ENCODE results near the gene RGMA. TPM values are rescaled to one million over a fixed set of nuclear protein-coding genes. Genes with fewer than 3 reads are reported as not detected.
"Not testable (repeated sequence)": the region's sequence is repeated elsewhere in the genome, so short reads cannot be mapped to it uniquely, and the experiment has no call there.

Gene RGMA
- total RNA-seq, 2 donors from 2014 or later: 10.2 to 18.4 TPM

DNA sequence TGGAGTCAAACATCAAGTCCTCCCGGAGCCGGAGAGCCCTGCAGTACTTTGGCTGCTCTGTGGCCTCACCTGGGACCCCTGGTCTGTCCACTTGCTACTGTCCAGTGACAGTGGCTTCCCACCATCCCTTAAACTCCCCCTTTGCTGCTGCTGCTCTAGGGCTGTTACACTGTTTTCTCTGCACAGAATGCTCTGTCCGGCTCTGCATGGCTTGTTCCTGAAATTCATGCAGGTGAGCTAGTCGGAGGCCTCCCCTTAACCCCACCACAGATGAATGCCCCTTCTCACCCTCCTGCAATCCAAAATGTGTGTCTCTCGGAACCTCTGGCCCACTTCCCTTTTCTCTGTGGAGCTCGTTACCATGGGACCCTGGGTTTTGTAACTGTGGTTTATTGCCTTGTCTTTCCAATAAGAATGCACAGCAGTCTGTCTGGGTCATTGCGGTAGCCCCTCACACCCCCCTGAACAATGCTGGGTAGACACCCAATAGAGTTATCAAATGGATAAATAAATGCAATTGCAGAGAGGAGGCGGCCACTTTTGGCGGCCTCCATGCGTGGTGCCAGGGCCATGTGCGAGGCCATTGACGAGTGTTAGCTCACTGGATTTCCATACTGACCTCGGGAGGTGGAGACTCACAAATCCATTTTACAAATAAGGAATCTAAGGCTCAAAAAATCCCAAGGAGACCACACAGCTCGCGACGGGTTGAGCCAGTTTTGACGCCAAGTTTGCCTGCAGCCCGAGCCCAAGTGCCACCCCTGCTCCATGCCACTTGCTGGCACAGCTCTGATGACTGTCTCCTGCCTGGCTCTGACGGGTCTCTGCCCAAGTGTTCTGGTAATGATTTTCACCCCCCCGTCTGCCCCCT, 48.5 kb downstream of the RGMA start:
- intact Hi-C loops (cut with DNase I): no loop called here
- DNase-seq: peak; percentile 15
- no peak for ATAC-seq

DNA sequence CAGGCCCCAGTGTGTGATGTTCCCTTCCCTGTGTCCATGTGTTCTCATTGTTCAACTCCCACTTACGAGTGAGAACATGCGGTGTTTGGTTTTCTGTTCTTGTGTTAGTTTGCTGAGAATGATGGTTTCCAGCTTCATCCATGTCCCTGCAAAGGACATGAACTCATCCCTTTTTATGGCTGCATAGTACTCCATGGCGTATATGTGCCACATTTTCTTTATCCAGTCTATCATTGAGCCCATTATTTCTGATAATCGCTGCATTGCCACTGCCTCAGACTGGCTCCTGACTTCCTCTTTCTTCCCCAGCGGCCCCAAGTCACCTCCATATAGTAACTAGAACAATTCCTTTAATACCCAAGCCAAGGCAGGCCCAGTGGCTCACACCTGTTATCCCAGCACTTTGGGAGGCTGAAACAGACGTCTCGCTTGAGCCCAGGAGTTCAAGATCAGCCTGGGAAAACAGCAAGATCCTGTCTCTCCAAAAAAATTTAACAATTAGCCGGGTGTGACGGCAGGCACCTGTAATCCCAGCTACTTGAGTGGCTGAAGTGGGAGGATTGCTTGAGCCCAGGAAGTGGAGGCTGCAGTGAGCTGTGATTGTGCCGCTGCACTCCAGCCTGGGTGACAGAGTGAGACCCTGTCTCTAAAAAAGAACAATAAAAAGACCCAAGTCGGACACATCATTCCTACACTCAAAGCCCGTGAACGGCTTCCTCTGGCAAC, 49.3 kb downstream of the RGMA start:
- DNase-seq: peak; percentile 6
- intact Hi-C loops (cut with DNase I): loop anchor here in 1 of 2 donors (10.0 kb wide), 1 partner anchor 1275 kb away; no protein-coding TSS in a partner anchor
- not testable (repeated sequence) for ATAC-seq

DNA sequence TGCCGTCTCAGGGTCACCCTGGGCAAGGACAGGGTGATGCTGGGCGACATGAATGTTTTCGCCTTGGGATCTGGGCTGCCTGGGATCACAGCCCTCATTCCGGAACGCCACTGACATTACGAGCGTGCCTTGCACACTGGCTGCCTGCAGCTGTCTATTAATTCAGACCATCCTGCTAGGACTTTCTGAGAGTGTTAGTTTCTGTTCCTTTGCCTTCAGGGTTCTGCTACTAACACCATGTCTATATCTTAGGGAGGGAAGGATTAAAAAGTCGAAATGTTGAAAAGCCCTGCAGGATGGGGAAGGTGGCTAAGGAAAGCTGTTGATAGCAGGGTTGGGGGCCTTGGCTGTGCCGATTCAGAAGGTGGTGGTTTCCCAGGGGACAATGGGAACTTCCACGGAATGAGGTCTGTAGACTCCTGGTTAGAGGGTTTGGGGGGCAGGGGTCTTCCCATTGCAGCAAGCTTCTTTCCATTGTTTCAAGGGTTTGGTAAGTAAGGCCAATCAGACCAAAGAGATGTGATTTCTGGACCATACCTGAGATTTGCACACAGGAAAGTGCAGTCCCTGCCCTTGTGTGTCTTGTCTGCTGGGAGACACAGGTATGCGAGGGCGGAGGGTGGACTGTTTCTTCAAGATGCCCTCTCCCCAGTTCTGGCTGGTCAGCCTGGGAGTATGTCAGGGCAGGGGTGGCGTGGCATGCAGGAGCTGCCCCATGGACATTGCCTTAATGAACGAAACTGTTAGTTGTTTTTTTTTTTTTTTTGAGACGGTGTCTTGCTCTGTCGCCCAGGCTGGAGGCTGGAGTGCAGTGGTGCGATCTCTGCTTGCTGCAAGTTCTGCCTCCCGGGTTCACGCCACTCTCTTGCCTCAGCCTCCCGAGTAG, 50.9 kb downstream of the RGMA start:
- ATAC-seq (no peak), DNase-seq (peak; percentile 11)
- intact Hi-C loops (cut with DNase I): loop anchor here in 1 of 2 donors (10.0 kb wide), 1 partner anchor 1277 kb away; no protein-coding TSS in a partner anchor

DNA sequence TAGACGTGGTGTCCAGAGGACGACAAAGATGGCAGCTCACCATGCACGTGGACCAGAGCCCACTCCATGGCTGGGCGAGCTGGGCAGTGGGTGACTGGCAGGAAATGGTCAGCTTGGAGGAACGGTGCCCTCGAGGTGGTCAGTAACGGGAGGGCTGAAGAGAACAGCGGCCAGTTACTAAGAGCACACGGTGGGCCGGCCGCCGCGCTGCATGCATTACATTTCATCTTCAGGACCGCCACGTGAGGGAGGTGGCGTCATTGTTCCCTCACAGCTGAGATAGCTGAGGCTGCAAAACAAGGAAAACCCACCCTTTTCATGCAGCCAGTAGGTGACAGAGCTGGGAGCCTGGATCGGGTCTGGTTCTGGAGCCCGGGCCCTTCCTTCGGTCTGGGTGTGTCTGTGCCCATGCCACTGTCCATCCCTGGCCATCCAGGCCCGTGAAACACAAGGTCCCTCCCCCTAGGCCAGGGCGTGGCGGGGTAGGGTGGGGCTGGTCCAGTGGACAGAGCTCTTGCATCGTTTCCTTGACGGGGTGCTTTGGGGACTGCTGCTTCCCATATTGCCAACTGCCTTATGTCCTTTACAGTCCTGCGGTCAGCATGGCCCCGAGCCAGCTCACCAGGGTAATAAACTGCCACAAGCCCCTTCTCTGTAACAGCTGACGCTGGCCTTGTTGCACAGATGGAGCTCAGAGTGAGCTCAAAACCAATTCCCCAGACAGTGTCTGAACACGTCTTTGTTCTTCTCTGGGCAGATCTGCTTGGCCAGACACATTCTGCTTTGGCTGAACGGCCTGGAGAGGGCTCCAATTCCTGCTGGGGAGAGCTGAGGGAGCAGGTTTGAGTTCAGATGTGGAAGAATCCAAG, 51.8 kb downstream of the RGMA start:
- peak; percentile 77 to 83 for ATAC-seq
- intact Hi-C loops (cut with DNase I): loop anchor here in 1 of 2 donors (10.0 kb wide), 1 partner anchor 1278 kb away; no protein-coding TSS in a partner anchor
- DNase-seq: peak; percentile 77

DNA sequence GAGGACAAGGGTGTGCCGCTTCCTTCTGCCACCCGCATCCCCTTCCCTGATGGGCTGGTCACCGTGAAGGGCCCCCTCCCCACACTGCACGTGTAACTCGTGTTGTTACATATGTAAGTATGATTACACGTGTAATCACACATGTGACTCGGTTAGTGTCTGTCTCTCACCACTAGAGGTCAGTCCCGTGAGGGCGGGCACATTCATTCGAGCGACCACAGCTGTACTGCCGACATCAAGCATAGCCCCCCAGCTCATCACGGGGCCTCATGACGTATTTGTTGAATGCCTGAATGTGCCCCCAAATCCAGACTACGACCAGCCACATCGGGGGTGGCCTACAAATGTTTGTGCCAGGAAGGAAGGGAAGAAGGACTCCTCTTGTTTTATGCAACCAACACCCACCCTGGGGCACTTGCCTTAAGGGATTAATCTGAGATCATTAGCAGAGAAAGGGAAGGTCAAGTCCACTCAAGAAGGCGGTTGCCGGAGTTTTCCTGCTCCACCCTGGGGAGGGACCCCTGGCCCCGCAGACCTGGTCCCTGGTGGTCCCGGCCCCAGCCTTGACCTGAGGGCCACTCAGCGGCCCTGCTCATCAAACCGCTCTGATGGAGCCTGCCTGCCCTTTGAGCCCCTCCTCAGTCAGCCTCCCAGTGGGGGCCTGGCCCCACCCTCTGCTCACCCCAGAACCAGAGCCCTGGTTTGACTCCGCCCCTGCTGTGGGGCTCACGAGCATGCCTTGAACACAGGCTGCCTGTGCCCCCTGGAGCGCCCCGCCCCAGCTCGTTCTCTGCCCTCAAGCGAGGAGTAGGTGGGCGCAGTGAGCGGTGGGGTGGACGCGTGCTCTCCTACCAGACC, 52.8 kb downstream of the RGMA start:
- DNase-seq (peak; percentile 36), ATAC-seq (peak; percentile 21 to 25)
- intact Hi-C loops (cut with DNase I): loop anchor here in 1 of 2 donors (10.0 kb wide), 1 partner anchor 1279 kb away; no protein-coding TSS in a partner anchor

DNA sequence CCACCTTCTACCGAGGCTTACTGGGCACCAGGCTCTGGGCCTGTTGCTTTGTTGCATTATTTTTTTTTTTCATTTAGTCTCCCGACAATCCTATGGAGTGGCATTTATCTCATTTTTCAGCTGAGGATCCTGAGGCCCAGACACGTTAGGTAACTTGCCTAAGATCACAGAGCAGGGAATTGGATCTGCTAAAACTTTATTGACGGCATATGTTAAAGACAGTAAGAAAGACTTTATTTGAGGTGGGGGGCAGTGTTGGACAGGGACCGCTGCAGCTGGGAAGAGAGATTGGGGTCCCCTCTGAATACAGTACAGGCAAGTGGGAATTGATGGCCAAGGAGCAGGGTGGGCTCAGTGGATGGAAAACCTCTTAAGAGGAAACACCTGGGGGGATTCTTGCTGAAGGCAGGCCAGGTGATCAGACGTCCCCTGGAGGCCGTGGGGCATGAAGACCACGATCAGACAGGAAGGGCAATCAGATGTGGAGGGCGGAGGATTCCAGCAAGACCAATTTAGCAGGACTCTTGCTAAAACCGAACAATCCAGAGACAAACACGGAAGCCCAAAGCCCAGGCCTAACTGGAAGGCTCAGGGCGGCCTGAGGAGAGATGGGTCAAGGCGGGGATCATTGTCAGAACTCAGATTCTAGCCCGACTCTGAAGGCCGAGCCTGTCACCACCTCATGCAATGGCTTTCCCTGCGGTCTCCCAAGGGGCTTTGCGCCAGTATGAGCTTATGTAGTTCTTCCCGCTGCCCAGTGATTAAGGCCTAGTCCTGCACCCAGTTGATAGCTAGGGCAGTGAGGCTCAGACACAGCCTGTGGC, 53.7 kb downstream of the RGMA start:
- intact Hi-C loops (cut with DNase I): loop anchor here in 1 of 2 donors (10.0 kb wide), 1 partner anchor 1279 kb away; no protein-coding TSS in a partner anchor
- DNase-seq (no peak), ATAC-seq (no peak)

DNA sequence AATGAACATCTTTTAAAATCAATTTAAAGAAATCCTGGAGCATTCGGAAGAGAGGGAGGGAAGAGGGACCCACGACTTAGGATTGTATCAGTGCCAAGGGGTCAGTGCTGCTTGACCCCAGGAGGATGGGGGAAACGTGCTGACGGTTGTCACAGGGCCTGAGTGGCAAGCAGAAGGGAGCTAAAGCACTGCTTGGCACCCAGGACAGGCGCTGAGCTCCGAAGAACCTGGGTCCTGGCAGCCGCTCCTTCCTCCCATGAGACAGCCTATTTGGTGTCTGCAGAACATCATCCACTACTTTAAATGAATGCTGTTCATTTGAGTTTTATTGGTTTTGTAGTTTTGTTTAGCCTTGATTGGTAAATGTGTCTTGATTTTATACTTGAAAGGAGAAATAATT, 54.5 kb downstream of the RGMA start:
- intact Hi-C loops (cut with DNase I): loop anchor here (5.0 to 10.0 kb wide), 3 partner anchors 53 to 1280 kb away; partner anchors contain the start of gene RGMA (in 1 of the 2)
- DNase-seq: no peak
- no peak for ATAC-seq

DNA sequence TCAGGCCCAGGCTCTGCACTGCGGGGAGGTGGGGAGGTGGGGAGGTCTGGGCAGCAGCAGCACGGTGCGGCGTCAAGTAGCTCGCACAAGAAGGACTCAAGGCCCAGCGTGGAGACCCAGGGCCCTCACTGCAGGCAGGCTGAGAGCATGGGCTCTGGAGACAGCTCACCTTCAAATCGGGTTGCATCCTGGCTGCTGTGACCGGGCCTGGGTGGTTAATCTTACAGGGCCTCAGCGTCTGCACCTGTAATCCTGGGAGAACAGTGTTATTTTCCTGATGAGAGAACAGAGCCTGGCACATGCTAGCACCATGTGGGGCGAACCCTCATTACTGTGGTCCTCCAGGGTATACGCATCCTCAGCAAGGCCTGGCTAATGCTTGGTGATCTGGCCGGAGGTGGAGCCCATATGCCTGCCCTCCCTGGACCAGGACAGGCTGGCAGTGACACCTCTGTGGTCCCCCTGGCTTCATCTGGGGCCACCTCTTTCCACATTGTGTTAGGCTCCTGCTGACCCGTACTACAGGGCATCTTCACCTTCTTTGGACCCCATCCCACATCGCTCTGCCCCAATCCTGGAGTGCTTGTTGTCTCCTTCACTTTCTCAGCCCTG, 55.5 kb downstream of the RGMA start:
- DNase-seq: no peak
- ATAC-seq: no peak
- intact Hi-C loops (cut with DNase I): loop anchor here (5.0 to 10.0 kb wide), 3 partner anchors 54 to 1281 kb away; partner anchors contain the start of gene RGMA (in 1 of the 2)

DNA sequence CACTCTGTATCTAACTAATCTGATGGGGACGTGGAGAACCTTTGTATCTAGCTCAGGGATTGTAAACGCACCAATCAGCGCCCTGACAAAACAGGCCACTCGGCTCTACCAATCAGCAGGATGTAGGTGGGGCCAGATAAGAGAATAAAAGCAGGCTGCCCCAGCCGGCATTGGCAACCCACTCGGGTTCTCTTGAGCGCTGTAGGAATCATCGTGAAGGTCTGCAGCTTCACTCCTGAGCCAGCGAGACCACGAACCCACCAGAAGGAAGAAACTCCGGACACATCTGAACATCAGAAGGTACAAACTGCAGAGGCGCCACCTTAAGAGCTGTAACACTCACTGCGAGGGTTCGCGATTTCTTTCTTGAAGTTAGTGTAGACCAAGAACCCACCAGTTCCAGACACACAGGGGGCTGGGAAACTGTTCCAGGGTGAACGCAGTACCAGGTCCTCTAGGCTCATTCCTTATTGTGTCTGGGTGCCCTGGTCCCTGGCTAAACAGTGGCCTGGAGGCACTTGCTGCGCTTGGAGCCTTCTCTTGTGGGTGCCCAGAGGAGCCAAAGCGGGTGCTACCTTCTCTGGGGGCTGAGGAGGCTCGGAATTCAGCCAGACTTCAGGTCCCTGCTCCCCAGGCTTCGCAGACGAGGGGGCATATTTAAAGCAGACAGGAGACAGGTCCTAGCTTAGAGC, 56.4 kb downstream of the RGMA start:
- ATAC-seq, DNase-seq: not testable (repeated sequence)
- intact Hi-C loops (cut with DNase I): loop anchor here (5.0 to 10.0 kb wide), 3 partner anchors 55 to 1282 kb away; partner anchors contain the start of gene RGMA (in 1 of the 2)

DNA sequence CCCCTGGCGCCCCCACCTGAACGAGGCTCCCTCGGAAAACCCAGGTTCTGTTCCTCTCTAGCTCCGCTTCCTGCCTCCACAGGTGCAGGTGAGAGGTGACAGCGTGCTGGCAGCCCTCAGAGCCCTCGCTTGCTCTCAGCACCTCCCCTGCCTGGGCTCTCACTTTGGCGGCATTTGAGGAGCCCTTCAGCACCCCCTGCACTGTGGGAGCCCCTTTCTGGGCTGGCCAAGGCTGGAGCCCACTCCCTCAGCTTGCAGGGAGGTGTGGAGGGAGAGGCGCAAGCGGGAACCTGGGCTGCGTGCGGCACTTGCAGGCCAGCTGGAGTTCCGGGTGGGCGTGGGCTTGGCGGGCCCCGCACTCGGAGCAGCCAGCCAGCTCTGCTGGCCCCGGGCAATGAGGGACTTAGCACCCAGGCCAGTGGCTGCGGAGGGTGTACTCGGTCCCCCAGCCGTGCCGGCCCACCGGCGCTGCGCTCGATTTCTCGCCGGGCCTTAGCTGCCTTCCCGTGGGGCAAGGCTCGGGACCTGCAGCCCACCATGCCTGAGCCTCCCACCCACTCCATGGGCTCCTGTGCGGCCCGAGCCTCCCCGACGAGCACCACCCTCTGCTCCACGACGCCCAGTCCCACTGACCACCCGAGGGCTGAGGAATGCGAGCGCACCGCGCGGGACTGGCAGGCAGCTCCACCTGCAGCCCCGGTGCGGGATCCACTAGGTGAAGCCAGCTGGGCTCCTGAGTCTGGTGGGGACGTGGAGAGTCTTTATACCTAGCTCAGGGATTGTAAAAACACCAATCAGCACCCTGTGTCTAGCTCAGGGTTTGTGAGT, 57.2 kb downstream of the RGMA start:
- ATAC-seq, DNase-seq: not testable (repeated sequence)
- intact Hi-C loops (cut with DNase I): loop anchor here (2.0 to 10.0 kb wide), 4 partner anchors 56 to 1283 kb away; partner anchors contain the start of gene RGMA (in 1 of the 2)

DNA sequence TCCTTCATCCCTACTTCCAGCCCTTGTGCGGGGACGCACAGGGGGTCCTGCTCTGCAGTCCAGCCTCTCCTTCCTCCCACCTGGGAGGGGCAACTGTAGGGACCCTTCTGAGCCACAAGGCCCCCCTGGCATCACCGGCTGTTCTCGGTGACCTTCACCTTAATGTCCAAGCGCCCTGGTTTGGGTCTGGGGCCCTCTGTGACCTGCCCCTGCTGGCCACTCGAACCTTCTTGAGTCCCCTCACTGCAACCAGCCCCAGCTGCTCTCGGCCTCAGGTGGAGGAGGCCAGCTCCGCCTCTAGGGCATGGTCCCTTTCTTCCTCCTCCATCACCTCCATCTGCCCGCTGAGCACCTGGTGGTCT, 57.9 kb downstream of the RGMA start:
- intact Hi-C loops (cut with DNase I): loop anchor here (2.0 to 10.0 kb wide), 4 partner anchors 56 to 1284 kb away; partner anchors contain the start of gene RGMA (in 1 of the 2)
- DNase-seq (no peak), ATAC-seq (no peak)

DNA sequence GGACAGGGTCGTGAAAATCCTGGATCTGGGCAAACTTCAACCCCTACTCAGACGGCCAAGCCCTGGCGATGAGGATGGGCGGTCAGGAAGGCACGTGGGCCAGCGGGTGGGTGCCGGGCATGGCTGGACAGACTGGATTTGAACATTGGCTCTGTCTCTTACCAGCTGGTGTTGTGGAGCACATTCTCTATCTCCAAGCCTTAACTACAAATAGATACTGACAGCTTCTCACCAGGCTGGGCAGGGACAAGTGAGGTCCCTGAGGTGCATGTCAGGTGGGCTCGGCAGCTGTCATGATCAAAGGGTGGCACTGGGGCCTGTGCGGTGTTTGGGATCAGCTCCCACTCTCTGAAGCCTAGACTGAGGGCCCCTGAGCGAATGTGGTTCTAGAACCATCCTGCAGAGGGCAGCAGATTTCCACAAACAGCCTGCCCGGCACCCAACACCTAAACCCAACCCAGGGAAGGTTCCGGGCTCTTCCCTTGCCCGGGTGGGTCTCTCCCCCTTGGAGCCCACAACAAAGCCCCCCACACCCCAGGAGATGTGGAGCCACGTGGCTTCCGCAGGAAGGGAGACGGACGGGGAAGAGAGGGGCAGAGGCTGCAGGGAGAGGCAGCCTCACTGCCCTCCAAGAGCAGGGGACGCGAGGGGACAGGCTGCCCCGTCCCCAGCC, 58.4 kb downstream of the RGMA start:
- DNase-seq: peak; percentile 62
- ATAC-seq: peak; percentile 55 to 65
- intact Hi-C loops (cut with DNase I): loop anchor here (2.0 to 10.0 kb wide), 4 partner anchors 57 to 1284 kb away; partner anchors contain the start of gene RGMA (in 1 of the 2)

DNA sequence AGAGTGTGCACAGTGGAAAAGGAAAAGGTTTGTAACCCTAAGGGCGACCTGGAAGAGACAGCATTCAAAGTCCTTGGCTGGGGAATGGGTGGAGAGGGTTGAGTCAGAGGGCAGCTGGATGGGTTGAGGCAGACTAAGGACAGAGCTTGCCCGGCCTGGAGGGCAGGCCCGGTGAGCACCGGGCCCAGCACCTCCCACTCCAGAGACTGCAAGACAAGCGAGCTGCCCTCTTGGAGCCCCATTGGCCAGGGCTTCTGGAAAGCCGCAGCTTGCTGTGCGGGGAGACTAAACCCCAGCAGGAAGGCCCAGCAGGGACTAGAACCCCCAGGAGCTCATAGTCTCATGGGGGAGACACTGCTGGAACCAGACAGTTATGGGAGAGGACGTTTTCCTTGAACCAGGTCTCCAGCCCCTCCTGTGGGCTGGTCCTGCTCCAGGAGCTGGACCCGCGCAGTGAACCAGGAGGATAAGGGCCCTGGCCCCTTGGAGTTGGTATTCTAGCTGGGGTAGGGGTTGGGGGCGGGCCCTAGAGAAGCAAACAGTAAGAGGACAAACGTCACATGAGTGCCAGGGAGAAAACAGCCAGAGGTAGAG, 59.1 kb downstream of the RGMA start:
- DNase-seq (no peak), ATAC-seq (peak in 1 of 2 donors; percentile 55)
- intact Hi-C loops (cut with DNase I): loop anchor here (2.0 to 10.0 kb wide), 4 partner anchors 57 to 1285 kb away; partner anchors contain the start of gene RGMA (in 1 of the 2)
